Epithelial cell of proximal tubule (primary cell): ENCODE data around the gene IFT88. TPM values are rescaled to one million over a fixed set of nuclear protein-coding genes. Genes with fewer than 3 reads are reported as not detected.

Experiments used
- DNase-seq: peaks from one replicate; pipeline ENCODE4 v3.0.0-alpha.2; 2011; ENCODE audit warnings: low read depth
- H3K4me3 ChIP-seq: 2 replicates; pipeline ENCODE4 v1.5.1; 2011; ENCODE audit warnings: low read depth, mild to moderate bottlenecking, low read length
- CTCF ChIP-seq: conservative IDR thresholded peaks from 2 replicates; pipeline ENCODE4 v1.5.1; 2012; ENCODE audit warnings: low read depth, mild to moderate bottlenecking, low read length
- total RNA-seq: library from RNA; depleted of rRNA; stranded (reverse); fragments of >200 nt; gene quantifications from 2 replicates; pipeline ENCODE4 v1.2.3, GENCODE V29; 2015

IFT88 gene
- total RNA-seq, 1 donor from 2014 or later = 15.2 TPM

- H3K4me3 ChIP-seq = peak overlapping the region; percentile 38
- TF ChIP-seq CTCF = no peak
- no peak for DNase-seq
Observed at GRCh38 chr13:20713014-20713376, 146.0 kb downstream of the IFT88 start.

- DNase-seq = no peak
- no peak for TF ChIP-seq CTCF
Observed at GRCh38 chr13:20713751-20714150, 146.8 kb downstream of the IFT88 start.

GRCh38 chr13:20714161-20714560, 147.2 kb downstream of the IFT88 start:
- no peak for TF ChIP-seq CTCF
- no peak for DNase-seq
- H3K4me3 ChIP-seq = no peak overlapping the region

More at GRCh38 chr13:20713751-20714150, 146.8 kb downstream of the IFT88 start:
- H3K4me3 ChIP-seq = no peak overlapping the region

DNA sequence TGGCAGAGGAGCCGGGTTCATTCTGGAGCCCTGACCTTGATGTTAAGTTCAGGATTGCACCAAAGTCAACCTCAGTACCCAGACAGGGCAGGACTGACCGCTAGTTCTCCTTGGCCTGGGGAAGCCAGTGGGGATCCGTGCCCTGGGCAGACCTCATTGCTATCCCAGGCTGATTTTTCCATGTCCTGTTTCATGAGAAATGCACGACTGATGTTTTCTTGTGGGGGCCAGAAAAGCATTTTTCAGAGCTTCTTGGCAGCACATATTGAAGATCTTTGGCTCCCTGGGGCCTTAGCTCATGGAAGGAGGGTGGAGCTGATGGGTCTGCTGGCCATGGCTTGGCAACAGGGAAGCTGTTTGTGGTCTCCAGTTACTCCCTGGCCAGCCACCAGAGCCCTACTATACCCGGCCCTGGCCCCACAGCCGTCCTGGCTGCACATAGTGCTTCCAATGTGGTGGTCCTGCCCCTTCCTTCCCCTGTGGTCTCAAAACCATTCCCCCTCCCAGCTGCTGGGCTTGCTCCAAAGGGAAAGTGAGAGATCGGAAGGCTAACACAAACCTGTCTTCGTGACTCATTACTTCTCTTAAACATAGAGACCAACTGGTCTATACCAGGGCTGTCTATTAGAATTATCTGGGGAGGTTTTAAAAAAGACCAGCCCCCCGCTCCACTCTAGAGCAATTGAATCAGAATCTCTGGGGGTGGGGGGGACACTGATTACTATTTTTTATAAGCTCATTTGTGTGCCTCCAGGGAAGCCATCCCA, 147.8 kb downstream of the IFT88 start:
- TF ChIP-seq CTCF = no peak
- DNase-seq = no peak
- no peak overlapping the region for H3K4me3 ChIP-seq

DNA sequence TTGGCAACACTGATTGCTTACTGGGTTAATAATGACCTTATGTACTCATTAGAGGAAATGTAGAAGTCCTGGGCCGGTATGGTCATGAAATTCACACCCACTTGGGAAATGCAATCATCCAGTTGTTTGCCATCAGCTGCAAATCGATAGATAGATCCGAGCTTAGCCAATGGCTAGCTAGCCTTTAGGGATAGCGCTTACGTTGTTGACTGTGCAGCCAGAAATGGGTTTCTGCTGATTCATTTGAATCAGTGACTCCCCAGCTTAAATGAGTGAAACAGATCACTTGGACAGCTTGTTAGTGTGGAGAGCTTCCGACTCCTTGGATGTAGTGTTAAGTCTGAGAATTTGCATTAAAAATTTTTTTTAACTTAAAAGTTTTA, 148.4 kb downstream of the IFT88 start:
- TF ChIP-seq CTCF = no peak
- H3K4me3 ChIP-seq = no peak overlapping the region
- DNase-seq = no peak

DNA sequence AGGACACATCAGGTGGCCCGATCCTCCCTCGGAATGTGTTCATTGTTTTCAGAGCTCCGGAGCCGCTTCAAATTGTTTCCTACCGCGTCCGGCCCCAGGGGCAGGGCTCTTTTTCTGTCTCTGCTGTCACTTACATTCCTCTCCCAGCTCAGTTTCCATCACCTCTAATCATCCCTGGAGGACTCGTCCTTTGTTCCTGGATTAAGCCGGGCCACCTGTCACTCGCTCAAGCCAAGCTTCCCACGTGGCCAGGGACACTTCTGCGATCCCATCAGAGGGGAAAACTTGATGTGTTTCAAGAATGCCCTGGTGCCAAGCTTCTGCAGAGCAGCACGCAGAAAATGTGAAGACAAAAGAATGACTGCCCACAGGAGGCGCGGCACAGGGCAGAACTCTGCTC, 150.0 kb downstream of the IFT88 start:
- no peak overlapping the region for H3K4me3 ChIP-seq
- no peak for TF ChIP-seq CTCF
- no peak for DNase-seq
